Hepatic stellate cell (primary cell): ENCODE measurements around the gene GLA.
A peak's percentile ranks its signal among the peaks of the same experiment; 100 is the strongest.

Source experiments
- DNase-seq: peaks from one replicate; pipeline ENCODE4 v3.0.0; 2011; ENCODE audit warnings: low spot score

GLA gene

DNA sequence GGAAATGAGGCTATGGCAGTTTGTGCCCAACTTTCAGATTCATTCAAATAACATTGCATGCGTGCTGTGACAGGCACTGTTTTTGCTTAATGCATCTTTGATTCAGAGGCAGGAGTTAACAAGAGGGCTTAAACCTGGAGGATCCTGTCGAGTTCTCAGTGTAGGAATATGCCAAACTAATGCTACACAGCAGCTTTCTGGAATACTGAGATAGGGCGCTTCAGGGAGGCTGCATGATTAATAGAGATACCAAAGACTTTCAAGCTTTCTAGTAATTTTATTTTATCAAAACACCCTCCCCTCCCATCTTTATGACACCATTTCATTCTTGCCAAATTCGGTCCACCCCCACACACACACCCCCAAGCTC, 58.5 kb downstream of the GLA start:
- no peak for DNase-seq

DNA sequence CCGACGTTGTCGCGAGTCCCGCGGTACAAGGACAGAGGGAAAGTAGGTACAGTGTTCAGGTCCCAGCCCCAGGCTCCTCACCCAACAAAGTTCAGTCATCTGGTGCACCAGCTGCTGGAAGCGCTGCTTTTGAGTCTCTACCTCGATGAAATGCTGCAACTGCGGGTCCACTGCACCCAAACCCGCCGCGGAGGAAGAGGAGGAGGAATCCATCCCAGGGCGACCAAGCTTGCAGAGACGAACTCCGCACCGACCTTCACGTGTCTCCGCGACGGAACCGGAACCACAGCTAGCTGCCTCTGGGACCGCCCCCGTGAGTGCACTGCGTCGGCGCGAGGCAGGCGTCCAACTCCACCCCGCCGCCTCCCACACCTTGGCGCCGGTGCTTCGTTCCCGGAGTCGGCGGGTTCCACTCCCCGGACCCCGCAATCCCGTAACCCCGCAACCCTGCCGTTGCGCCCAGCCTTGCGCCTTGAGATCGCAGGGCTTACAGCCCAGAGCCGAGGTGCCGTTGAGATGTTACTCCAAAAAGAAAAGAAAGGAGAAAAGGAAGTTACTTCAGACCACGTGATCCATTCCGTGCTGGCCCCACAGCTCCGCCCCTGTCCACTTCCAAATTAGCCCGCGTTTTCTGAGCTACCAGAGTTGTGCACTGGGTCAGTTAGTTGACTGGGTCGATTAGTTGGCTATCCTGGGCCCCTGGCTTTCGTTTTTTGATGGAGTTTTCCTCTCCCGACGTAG, 59.1 kb downstream of the GLA start, which contains the start of gene TIMM8A:
TSS of gene TIMM8A (minus strand) at position 291 of the 741 bp plus-strand sequence. CDS start at position 213, 78 bp downstream.
- peak; percentile 75 for DNase-seq

DNA sequence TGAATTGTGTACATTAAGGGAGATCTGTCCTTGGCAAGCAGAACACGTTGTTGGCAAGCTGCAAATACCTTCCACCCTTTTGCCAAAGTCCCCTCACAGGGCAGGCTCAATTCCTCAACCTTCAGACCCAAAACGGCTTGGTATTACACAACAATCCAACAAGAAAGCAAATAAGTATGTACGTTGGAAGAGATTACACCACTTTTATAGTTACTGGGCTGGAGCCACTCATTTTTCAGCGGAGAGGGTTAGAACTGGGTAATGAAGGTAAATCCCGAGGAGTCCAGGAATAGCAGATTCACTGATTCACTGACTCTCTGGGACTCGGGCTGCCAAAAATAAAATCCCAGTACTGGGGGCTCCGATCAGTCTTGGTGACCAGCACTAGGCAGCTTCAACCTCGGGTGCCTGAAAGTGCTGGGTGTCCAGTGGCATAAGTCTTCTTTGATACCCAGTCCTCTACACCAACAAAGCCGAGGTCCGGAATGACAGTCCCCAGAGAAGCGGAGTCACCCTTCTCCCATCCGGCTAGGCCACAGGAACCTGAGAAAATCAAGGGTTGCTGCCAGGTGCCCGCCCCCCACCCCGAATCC, 59.8 kb downstream of the GLA start:
- peak; percentile 19 for DNase-seq
